Measurements from ENCODE around the gene IFITM5. TPM values are rescaled to one million over a fixed set of nuclear protein-coding genes. Genes with fewer than 3 reads are reported as not detected.
A peak's percentile ranks its signal among the peaks of the same experiment; 100 is the strongest.

IFITM5 gene
- total and polyA plus RNA-seq, 9 of the 15 experiments (the other 6 are each of a cell fraction or from before 2014, with no cell fraction given): 0.19 TPM; not detected in 8

GRCh38 chr11:337711-338110 is 38.4 kb upstream of the IFITM5 start:
- no peak for TF ChIP-seq SNRNP70 (optimal IDR thresholded peaks at IDR 0.05; ENCODE audit: low read depth, low read length)
- no peak for TF ChIP-seq ZNF699 (CRISPR knock-in tag; IDR thresholded peaks at IDR 0.05; ENCODE audit: insufficient replicate concordance)
- TF ChIP-seq TAF9B (IDR thresholded peaks at IDR 0.05; ENCODE audit: partially characterized antibody): no peak
- TF ChIP-seq ZNF830 (CRISPR knock-in tag; IDR thresholded peaks at IDR 0.05): no peak
- TF ChIP-seq, protein P1, sequence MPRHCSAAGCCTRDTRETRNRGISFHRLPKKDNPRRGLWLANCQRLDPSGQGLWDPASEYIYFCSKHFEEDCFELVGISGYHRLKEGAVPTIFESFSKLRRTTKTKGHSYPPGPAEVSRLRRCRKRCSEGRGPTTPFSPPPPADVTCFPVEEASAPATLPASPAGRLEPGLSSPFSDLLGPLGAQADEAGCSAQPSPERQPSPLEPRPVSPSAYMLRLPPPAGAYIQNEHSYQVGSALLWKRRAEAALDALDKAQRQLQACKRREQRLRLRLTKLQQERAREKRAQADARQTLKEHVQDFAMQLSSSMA (CRISPR knock-in tag; IDR thresholded peaks at IDR 0.05): no peak
- no peak for TF ChIP-seq SAP30 (IDR thresholded peaks at IDR 0.05; ENCODE audit: borderline replicate concordance, insufficient read depth, low read depth, low read length, poor library complexity, severe bottlenecking)
- TF ChIP-seq PHB (CRISPR knock-in tag; IDR thresholded peaks at IDR 0.05): no peak
- TF ChIP-seq IFI16 (CRISPR knock-in tag; IDR thresholded peaks at IDR 0.05): no peak
- TF ChIP-seq JUNB (CRISPR knock-in tag; conservative IDR thresholded peaks at IDR 0.05): no peak
- TF ChIP-seq MXI1 (IDR thresholded peaks at IDR 0.05; ENCODE audit: low read depth, low read length): no peak
- TF ChIP-seq SMARCA4 (IDR thresholded peaks at IDR 0.05): no peak
- no peak for TF ChIP-seq ZBTB2 (IDR thresholded peaks at IDR 0.05)
- Histone ChIP-seq H4K20me1 (replicated peaks; ENCODE audit: control insufficient read depth, insufficient read depth, low read length) (no peaks in the 10 kb centered on the region), H3K9me3 (replicated peaks; ENCODE audit: control insufficient read depth, insufficient read depth, low read depth, low read length) (peaks cover 5% of the 10 kb centered on the region; the same call in 1 of the 2 replicates), H3K9ac (ENCODE audit: insufficient read depth in 1 of 2, low read depth in 2 of 2, low read length in 2 of 2) (peak overlapping the region in 1 of 2 experiments; percentile 39; a peak in 1 of 4 replicates), H2AFZ (ENCODE audit: low read depth, low read length) (peak overlapping the region; percentile 26; the same call in 1 of the 2 replicates), H3K4me2 (ENCODE audit: insufficient read depth, low read length) (no peak overlapping the region), H3K9me1 (ENCODE audit: control insufficient read depth, insufficient read depth, low read length) (no peaks in the 10 kb centered on the region), H3K36me3 (ENCODE audit: control insufficient read depth, insufficient read depth, low read length) (no peaks in the 10 kb centered on the region), H3K4me1 (replicated peaks in 1 of 2; ENCODE audit: control insufficient read depth in 2 of 2, insufficient read depth in 2 of 2, low read length in 2 of 2) (peaks cover 24 to 41% of the 10 kb centered on the region in 2 experiments), H3K4me3 (no peak overlapping the region), H3K27me3 (ENCODE audit: control insufficient read depth in 2 of 2, insufficient read depth in 2 of 2, low read length in 2 of 2) (no peaks in the 10 kb centered on the region), H3K27ac (ENCODE audit: extremely low read depth, low read depth, low read length) (no peak overlapping the region), H3K79me2 (ENCODE audit: control insufficient read depth, insufficient read depth, low read length) (no peaks in the 10 kb centered on the region)
- WGBS (ENCODE audit: insufficient coverage, low coverage, missing lambda C conversion rate): 67% methylated on average over 6 of the region's 6 CpGs
- ATAC-seq (no peak), DNase-seq (ENCODE audit: extremely low read depth in 1 of 4, low spot score in 3 of 4) (no peak), FAIRE-seq (no peak)
- CTCF ChIA-PET (ENCODE audit: low intra/inter-chr PET ratio): no interaction called here
- BruUV-seq (replicated peaks): no TSS peak
- intact Hi-C loops (cut with micrococcal nuclease): no loop called here
- POLR2A ChIA-PET: interaction anchor here (0.6 kb wide), 1 partner anchor 132 kb away, joined by 5 read pairs; no protein-coding TSS in a partner anchor
- in situ Hi-C loops (cut with MboI): no loop called here

Measured in K562 (cell line).